Forelimb muscle (tissue), 1 donor: ENCODE data around the gene GOLGA5. TPM values are rescaled to one million over a fixed set of nuclear protein-coding genes. Genes with fewer than 3 reads are reported as not detected.
A peak's percentile ranks its signal among the peaks of the same experiment; 100 is the strongest.

ENCODE experiments used
- DNase-seq: peaks from one replicate; pipeline ENCODE4 v3.0.0-alpha.2; 2013; ENCODE audit warnings: low read depth
- polyA plus RNA-seq: library from polyadenylated mRNA; unstranded; fragments of 120-200 nt; gene quantifications from one replicate; pipeline ENCODE4 v1.2.1, GENCODE V29; 2013; ENCODE audit not compliant: insufficient read length

The GOLGA5 gene
- polyA plus RNA-seq, 1 donor, result 28.1 TPM

GRCh38 chr14:92880851-92881250 is 86.7 kb downstream of the GOLGA5 start:
- peak; percentile 5 for DNase-seq

DNA sequence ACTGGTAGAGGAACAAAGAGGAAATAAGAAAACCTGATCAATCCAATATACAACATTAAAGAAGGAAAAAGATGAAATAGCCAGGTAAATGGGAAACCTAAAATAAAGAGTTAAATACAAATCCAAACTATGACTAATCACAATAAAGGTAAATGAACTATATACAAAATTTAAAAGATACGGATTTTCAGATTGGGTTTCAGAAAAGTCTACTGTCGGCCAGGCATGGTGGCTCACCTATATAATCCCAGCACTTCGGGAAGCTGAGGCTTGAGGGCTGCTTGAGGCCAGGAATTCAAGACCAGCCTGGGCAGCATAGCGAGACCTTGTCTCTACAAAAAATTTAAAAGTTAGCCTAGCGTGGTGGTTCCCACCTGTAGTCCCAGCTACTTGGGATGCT is 89.0 kb downstream of the GOLGA5 start:
- DNase-seq, result no peak

DNA sequence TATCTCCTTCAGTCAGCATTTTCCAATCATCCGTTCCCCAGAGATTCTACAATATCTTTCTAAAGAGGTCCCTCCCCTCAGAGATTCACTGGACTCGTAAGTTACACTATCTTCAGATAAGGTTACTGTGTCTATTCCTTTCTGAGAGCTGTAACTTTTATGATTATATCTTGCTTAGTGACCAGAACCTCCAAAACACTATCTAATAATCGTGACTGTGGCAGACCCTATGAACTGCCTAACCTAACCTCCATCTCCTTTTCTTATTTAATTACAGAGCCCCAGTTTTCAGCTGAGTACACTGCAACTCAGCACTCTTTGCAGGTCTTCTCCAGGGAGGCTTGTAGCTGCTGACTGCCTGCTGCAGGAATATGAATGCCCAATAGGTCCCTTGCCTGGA is 90.3 kb downstream of the GOLGA5 start:
- no peak for DNase-seq

DNA sequence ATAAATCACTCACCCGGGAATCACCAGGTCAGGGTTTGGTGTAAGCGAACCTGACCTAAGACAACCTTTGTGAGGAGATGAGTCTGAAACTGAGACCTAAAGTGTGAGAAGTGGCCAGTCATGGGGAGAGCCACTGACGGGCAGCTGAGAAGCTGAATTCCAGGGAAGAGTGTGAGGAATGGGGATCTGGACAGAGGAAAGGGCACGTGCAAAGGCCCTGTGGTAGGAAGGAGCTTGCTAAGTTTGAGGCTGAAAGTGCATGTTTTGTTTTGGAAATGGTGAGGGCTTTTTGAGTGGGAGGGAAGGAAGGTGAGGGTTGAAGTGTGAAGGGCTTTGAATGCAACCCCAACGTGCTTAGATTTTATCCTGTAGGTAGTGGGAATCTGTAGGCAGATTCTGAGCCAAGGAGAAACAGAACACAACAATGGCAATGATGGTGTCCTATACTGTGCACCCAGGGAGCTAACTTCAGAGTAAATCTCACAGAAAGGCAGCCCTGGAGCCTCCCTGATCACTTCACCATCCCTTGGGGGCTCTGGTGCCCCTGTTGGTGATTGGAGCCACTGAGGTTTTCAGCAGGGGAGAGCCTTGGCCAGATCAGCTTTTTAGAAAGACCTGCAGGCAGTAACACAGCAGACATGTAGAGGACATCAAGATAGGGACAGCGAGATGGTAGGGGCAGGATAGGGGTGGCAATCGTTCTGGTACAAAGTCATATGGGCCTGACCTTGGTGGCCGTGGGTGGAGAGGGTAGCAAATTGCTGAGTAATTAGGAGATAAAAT is 91.4 kb downstream of the GOLGA5 start:
- no peak for DNase-seq

GRCh38 chr14:92886337-92886736 is 92.2 kb downstream of the GOLGA5 start:
- DNase-seq, result no peak

DNA sequence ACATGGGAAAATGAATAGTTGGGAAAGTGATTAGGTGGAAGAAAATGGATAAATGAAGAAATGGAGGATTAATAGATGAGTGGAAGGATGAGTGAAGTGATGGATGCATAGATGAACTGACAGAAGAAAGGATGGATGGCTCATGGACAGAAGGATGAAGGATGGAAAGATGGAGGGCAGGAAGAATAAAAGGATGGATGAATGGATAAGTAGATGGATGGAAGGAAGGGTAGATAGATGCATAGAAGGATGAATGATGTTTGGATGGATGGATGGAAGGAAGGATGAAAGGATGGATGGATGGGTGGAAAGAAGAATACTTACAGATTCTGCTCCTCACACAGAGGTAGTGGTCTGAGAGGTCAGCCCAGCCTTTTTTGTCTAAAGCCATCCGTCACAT is 93.1 kb downstream of the GOLGA5 start:
- DNase-seq, result no peak

DNA sequence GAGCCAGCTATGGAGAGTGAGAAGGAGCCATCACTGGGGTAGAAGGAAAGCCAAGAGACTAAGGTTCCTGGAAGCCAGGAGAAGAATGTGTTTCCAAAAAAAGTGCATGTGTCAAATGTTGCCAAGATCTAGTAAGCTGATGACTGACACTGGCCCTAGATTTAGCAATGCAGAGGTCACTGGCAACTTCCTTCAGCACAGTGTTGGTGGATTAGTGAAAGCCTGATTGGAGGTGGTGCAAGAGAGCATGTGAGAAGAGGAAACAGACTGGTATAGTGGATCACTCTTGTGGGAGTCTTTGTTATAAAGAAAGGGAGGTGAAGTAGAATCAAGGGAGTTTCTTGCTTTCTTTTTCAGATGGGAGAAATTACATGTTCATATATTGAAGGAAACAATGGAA is 94.8 kb downstream of the GOLGA5 start:
- no peak for DNase-seq

Other genes with a start within 250 kb of the GOLGA5 start
- gene LGMN, start 45.7 kb upstream of the GOLGA5 start, polyA plus RNA-seq, result 82.3 TPM
- not detected for gene CHGA, start 128.8 kb downstream of the GOLGA5 start, polyA plus RNA-seq